Measurements from ENCODE around the gene GCM1. TPM values are rescaled to one million over a fixed set of nuclear protein-coding genes. Genes with fewer than 3 reads are reported as not detected.

GCM1 gene
- total RNA-seq, 1 experiment from 2014 or later, result 0.07 TPM

DNA sequence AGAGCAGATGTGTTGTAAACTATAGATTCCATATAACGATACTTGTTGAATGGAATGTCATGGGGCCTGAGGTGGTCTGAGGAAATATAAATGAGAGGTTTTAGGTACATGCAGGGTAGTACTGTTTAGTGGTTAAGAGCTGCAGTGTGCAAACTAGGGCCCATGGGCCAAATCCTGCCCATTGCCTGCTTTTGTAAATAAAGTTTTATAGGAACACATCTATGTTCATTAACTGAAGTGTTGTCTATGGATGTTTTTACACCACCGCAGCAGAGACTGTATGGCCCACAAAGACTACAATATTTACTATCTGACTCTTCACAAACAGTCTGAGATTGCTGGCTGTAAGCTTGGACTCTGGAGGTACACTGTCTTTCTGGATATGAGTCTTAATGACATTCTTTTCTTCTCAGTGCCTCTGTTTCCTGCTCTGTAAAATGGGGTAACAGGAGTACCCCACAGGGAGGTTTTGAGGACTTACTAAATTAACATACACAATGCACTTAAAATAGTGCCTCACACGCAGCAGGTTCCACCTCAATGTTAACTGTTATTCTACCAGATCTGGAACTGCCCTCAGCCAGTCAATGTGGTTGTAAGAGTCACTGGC lies 12.5 kb downstream of the GCM1 start:
- H3K4me2 ChIP-seq (ENCODE audit: low read length), result no peak overlapping the region
- no peak for ATAC-seq
- H3K36me3 ChIP-seq (ENCODE audit: control insufficient read depth in 1 of 2, insufficient read depth in 2 of 2, low read length in 2 of 2), result no peaks in the 10 kb centered on the region
- H4K20me1 ChIP-seq (ENCODE audit: insufficient read depth), result no peaks in the 10 kb centered on the region
- intact Hi-C loops (cut with micrococcal nuclease), result no loop called here
- H3K4me1 ChIP-seq (ENCODE audit: control insufficient read depth in 1 of 2, insufficient read depth in 2 of 2, low read length in 2 of 2), result no peaks in the 10 kb centered on the region
- no peak overlapping the region for H3K4me3 ChIP-seq (replicated peaks in 1 of 2; ENCODE audit: low read depth in 1 of 2, low read length in 2 of 2)
- BruUV-seq (replicated peaks), result no TSS peak
- no peaks in the 10 kb centered on the region for H3K9me3 ChIP-seq (ENCODE audit: control insufficient read depth in 1 of 2, insufficient read depth in 1 of 2, low read depth in 1 of 2, low read length in 2 of 2)
- ChIA-PET RAD21 (ENCODE audit: low non-redundant PET in 1 of 2, low total read pairs in 2 of 2, uncharacterized antibody in 2 of 2, unreplicated experiment in 2 of 2) (no interaction called here), POLR2A (no interaction called here), CTCF (no interaction called here)
- DNase-seq (ENCODE audit: low read depth, low spot score), result no peak
- H3K27ac ChIP-seq (ENCODE audit: low read depth, low read length), result no peak overlapping the region
- no peak overlapping the region for H2AFZ ChIP-seq (ENCODE audit: low read depth, low read length, poor library complexity, severe bottlenecking)
- H3K79me2 ChIP-seq (ENCODE audit: insufficient read depth, low read length), result no peaks in the 10 kb centered on the region
- TF ChIP-seq SP1 (IDR thresholded peaks at IDR 0.05; ENCODE audit: low read depth) (no peak), EGR1 (IDR thresholded peaks at IDR 0.05; ENCODE audit: low read depth) (no peak), EZH2 (IDR thresholded peaks at IDR 0.05) (no peak), JUND (IDR thresholded peaks at IDR 0.05) (no peak), SRF (IDR thresholded peaks at IDR 0.05; ENCODE audit: low read depth) (no peak), CBX3 (IDR thresholded peaks at IDR 0.05; ENCODE audit: low read depth) (no peak)
- TF ChIP-seq, protein P1, sequence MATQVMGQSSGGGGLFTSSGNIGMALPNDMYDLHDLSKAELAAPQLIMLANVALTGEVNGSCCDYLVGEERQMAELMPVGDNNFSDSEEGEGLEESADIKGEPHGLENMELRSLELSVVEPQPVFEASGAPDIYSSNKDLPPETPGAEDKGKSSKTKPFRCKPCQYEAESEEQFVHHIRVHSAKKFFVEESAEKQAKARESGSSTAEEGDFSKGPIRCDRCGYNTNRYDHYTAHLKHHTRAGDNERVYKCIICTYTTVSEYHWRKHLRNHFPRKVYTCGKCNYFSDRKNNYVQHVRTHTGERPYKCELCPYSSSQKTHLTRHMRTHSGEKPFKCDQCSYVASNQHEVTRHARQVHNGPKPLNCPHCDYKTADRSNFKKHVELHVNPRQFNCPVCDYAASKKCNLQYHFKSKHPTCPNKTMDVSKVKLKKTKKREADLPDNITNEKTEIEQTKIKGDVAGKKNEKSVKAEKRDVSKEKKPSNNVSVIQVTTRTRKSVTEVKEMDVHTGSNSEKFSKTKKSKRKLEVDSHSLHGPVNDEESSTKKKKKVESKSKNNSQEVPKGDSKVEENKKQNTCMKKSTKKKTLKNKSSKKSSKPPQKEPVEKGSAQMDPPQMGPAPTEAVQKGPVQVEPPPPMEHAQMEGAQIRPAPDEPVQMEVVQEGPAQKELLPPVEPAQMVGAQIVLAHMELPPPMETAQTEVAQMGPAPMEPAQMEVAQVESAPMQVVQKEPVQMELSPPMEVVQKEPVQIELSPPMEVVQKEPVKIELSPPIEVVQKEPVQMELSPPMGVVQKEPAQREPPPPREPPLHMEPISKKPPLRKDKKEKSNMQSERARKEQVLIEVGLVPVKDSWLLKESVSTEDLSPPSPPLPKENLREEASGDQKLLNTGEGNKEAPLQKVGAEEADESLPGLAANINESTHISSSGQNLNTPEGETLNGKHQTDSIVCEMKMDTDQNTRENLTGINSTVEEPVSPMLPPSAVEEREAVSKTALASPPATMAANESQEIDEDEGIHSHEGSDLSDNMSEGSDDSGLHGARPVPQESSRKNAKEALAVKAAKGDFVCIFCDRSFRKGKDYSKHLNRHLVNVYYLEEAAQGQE (IDR thresholded peaks at IDR 0.05; ENCODE audit: low read depth), result no peak
- TF ChIP-seq, protein P2, sequence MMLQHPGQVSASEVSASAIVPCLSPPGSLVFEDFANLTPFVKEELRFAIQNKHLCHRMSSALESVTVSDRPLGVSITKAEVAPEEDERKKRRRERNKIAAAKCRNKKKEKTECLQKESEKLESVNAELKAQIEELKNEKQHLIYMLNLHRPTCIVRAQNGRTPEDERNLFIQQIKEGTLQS (IDR thresholded peaks at IDR 0.05), result no peak
- H3K9me2 ChIP-seq (ENCODE audit: insufficient read depth), result no peaks in the 10 kb centered on the region
- peaks cover 1% of the 10 kb centered on the region for H3K27me3 ChIP-seq (ENCODE audit: insufficient read depth, low read length)
- H3K9ac ChIP-seq (ENCODE audit: low read length), result no peak overlapping the region

Data from HCT116 (cell line).